Erythroblast (primary cell): ENCODE measurements around the gene AK2.

Experiments
- GATA1 ChIP-seq: IDR thresholded peaks from 2 replicates; pipeline ENCODE4 v1.6.1; 2011; ENCODE audit warnings: low read depth, mild to moderate bottlenecking, control low read depth, low read length, moderate library complexity
- POLR2A ChIP-seq: IDR thresholded peaks from 2 replicates; pipeline ENCODE4 v1.6.1; 2011; ENCODE audit warnings: mild to moderate bottlenecking, low read length

DNA sequence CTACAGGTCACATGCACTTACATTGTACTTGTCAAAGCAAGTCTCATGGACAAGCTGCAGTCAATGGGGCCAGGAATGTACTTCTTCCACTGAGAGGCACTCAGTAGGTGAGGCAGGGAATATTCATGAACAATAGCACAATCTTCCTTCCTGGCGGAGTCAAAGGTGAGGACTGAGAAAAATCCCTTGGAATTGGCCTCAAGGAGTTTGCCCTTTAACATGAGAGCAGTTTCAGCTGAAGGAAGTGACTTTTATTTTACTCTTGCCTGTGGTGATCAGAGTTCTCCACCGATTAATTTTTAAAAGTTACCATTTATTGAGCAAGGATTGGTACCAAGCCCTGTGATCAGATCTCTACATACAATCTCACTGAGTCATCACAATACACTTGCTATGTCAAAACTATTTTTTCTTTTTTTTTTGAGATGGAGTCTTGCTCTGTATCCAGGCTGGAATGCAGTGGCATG, 11.2 kb upstream of the AK2 start:
- TF ChIP-seq POLR2A (no peak), GATA1 (no peak)
